PFSK-1 (cell line): Measurements from ENCODE around the gene FADD.

Source experiments
- FOXP2 ChIP-seq: optimal IDR thresholded peaks from 2 replicates; pipeline ENCODE3; 2011; ENCODE audit warnings: borderline replicate concordance, control low read depth, inconsistent platforms; ENCODE audit not compliant: insufficient read depth; ENCODE audit errors: extremely low read length, extremely low read depth
- POLR2AphosphoS5 ChIP-seq: IDR thresholded peaks from 2 replicates; pipeline ENCODE4 v1.6.1; 2012; ENCODE audit warnings: low read depth, mild to moderate bottlenecking, control low read depth, low read length, moderate library complexity
- REST ChIP-seq, 2 experiments: IDR thresholded peaks; 2 replicates each; pipeline versions ENCODE4 v1.6.1 to v1.8.0; 2011 to 2012; ENCODE audit warnings: low read depth in 2 of 2, low read length in 2 of 2, control low read depth in 1 of 2, inconsistent platforms in 1 of 2, mild to moderate bottlenecking in 1 of 2, moderate library complexity in 1 of 2; ENCODE audit not compliant: insufficient read depth in 1 of 2
- SIN3A ChIP-seq: IDR thresholded peaks from 2 replicates; pipeline ENCODE4 v1.6.1; 2012; ENCODE audit warnings: mild to moderate bottlenecking, low read length, moderate library complexity, borderline replicate concordance; ENCODE audit not compliant: insufficient read depth
- TAF1 ChIP-seq: IDR thresholded peaks from 2 replicates; pipeline ENCODE4 v1.6.1; 2012; ENCODE audit warnings: low read length, control low read depth, borderline replicate concordance; ENCODE audit not compliant: insufficient read depth

- TF ChIP-seq POLR2AphosphoS5 (no peak), TAF1 (no peak), FOXP2 (no peak), REST (IDR thresholded peaks at IDR 0.05; ENCODE audit: insufficient read depth in 1 of 2, low read depth in 2 of 2, low read length in 2 of 2) (no peak), SIN3A (no peak)
These were observed 42.0 kb upstream of the FADD start for GRCh38 chr11:70161043-70161625.
